Measurements from ENCODE around the gene ABCA7. TPM values are rescaled to one million over a fixed set of nuclear protein-coding genes. Genes with fewer than 3 reads are reported as not detected.

Gene ABCA7
- total and polyA plus RNA-seq, 2 of the 13 experiments (the other 11 are each of a cell fraction or from before 2014, with no cell fraction given): 4.4 to 32.4 TPM

- TF ChIP-seq STAT6 (CRISPR knock-in tag; IDR thresholded peaks at IDR 0.05; ENCODE audit: borderline replicate concordance): no peak
- no peak for TF ChIP-seq ZNF672 (CRISPR knock-in tag; IDR thresholded peaks at IDR 0.05)
- TF ChIP-seq ZNF710 (CRISPR knock-in tag; IDR thresholded peaks at IDR 0.05; ENCODE audit: borderline replicate concordance): no peak
- no peak for TF ChIP-seq HNRNPK (IDR thresholded peaks at IDR 0.05; ENCODE audit: low read depth, low read length, poor library complexity, severe bottlenecking)
- TF ChIP-seq MTA1 (CRISPR knock-in tag; IDR thresholded peaks at IDR 0.05; ENCODE audit: borderline replicate concordance): no peak
- TF ChIP-seq TFDP1 (CRISPR knock-in tag; IDR thresholded peaks at IDR 0.05; ENCODE audit: borderline replicate concordance): no peak
- no peak for TF ChIP-seq ZBTB21 (CRISPR knock-in tag; IDR thresholded peaks at IDR 0.05)
- TF ChIP-seq ZBTB33 (CRISPR knock-in tag; IDR thresholded peaks at IDR 0.05): peak; percentile 41; the same call in 1 of the 2 replicates
- no peak for TF ChIP-seq SIX1 (CRISPR knock-in tag; IDR thresholded peaks at IDR 0.05; ENCODE audit: borderline replicate concordance)
- no peak for TF ChIP-seq ZNF7 (CRISPR knock-in tag; IDR thresholded peaks at IDR 0.05)
These were observed 29.1 kb upstream of the ABCA7 start (continued) for GRCh38 chr19:1010586-1011510.

Measured in HepG2 (cell line).